ENCODE results near the gene DNMT3A. TPM values are rescaled to one million over a fixed set of nuclear protein-coding genes. Genes with fewer than 3 reads are reported as not detected.

The DNMT3A gene
- total and polyA plus RNA-seq, 4 donors = 33.7 to 52.3 (median 43.0) TPM

GRCh38 chr2:25303633-25304236 lies 38.0 kb downstream of the DNMT3A start:
- H3K27me3 ChIP-seq (ENCODE audit: control insufficient read depth, insufficient read depth, low read length) = no peaks in the 10 kb centered on the region
- peak in 2 of 6 donors; percentile 61 to 64 for DNase-seq (ENCODE audit: low read depth in 4 of 6, low spot score in 6 of 6)
- no peak overlapping the region for H3K27ac ChIP-seq (ENCODE audit: low read depth, low read length)
- H3K36me3 ChIP-seq (ENCODE audit: control insufficient read depth, insufficient read depth, low read length) = peaks cover 72% of the 10 kb centered on the region
- WGBS (ENCODE audit: insufficient coverage) = 46% methylated on average over 15 of the region's 21 CpGs
- peaks cover 70% of the 10 kb centered on the region for H3K4me1 ChIP-seq (ENCODE audit: control insufficient read depth, insufficient read depth, low read length)
- H3K4me3 ChIP-seq (ENCODE audit: low read depth, low read length) = no peak overlapping the region
- H3K9me3 ChIP-seq (ENCODE audit: control insufficient read depth, insufficient read depth, low read length) = no peaks in the 10 kb centered on the region

- Histone ChIP-seq H3K9me3 (ENCODE audit: control insufficient read depth, insufficient read depth, low read length) (no peaks in the 10 kb centered on the region), H3K4me3 (ENCODE audit: low read depth, low read length) (no peak overlapping the region), H3K27ac (ENCODE audit: low read depth, low read length) (no peak overlapping the region), H3K27me3 (ENCODE audit: control insufficient read depth, insufficient read depth, low read length) (no peaks in the 10 kb centered on the region), H3K4me1 (ENCODE audit: control insufficient read depth, insufficient read depth, low read length) (peaks cover 62% of the 10 kb centered on the region), H3K36me3 (ENCODE audit: control insufficient read depth, insufficient read depth, low read length) (peaks cover 72% of the 10 kb centered on the region)
- DNase-seq (ENCODE audit: low read depth in 4 of 6, low spot score in 6 of 6) = peak in 1 of 6 donors; percentile 50
- WGBS (ENCODE audit: insufficient coverage) = 39% methylated on average over 7 of the region's 9 CpGs
These were observed 38.9 kb downstream of the DNMT3A start for GRCh38 chr2:25302758-25303375.

- Histone ChIP-seq H3K27ac (ENCODE audit: low read depth, low read length) (no peak overlapping the region), H3K27me3 (ENCODE audit: control insufficient read depth, insufficient read depth, low read length) (no peaks in the 10 kb centered on the region), H3K36me3 (ENCODE audit: control insufficient read depth, insufficient read depth, low read length) (peaks cover 77% of the 10 kb centered on the region), H3K4me1 (ENCODE audit: control insufficient read depth, insufficient read depth, low read length) (peaks cover 51% of the 10 kb centered on the region), H3K9me3 (ENCODE audit: control insufficient read depth, insufficient read depth, low read length) (no peaks in the 10 kb centered on the region), H3K4me3 (ENCODE audit: low read depth, low read length) (no peak overlapping the region)
- no peak for DNase-seq (ENCODE audit: low read depth in 4 of 6, low spot score in 6 of 6)
- 83% methylated on average over 8 of the region's 8 CpGs for WGBS (ENCODE audit: insufficient coverage)
These were observed 40.0 kb downstream of the DNMT3A start for GRCh38 chr2:25301453-25302352.

- Histone ChIP-seq H3K4me1 (ENCODE audit: control insufficient read depth, insufficient read depth, low read length) (peaks cover 49% of the 10 kb centered on the region), H3K9me3 (ENCODE audit: control insufficient read depth, insufficient read depth, low read length) (no peaks in the 10 kb centered on the region), H3K36me3 (ENCODE audit: control insufficient read depth, insufficient read depth, low read length) (peaks cover 78% of the 10 kb centered on the region), H3K27me3 (ENCODE audit: control insufficient read depth, insufficient read depth, low read length) (no peaks in the 10 kb centered on the region), H3K4me3 (ENCODE audit: low read depth, low read length) (no peak overlapping the region), H3K27ac (ENCODE audit: low read depth, low read length) (no peak overlapping the region)
- 96% methylated on average over 10 of the region's 12 CpGs for WGBS (ENCODE audit: insufficient coverage)
- no peak for DNase-seq (ENCODE audit: low read depth in 4 of 6, low spot score in 6 of 6)
These were observed 41.7 kb downstream of the DNMT3A start for GRCh38 chr2:25300001-25300400.

- DNase-seq (ENCODE audit: low read depth in 4 of 6, low spot score in 6 of 6) = no peak
- Histone ChIP-seq H3K4me1 (ENCODE audit: control insufficient read depth, insufficient read depth, low read length) (peaks cover 51% of the 10 kb centered on the region), H3K36me3 (ENCODE audit: control insufficient read depth, insufficient read depth, low read length) (peaks cover 82% of the 10 kb centered on the region), H3K9me3 (ENCODE audit: control insufficient read depth, insufficient read depth, low read length) (no peaks in the 10 kb centered on the region), H3K4me3 (ENCODE audit: low read depth, low read length) (no peak overlapping the region), H3K27me3 (ENCODE audit: control insufficient read depth, insufficient read depth, low read length) (no peaks in the 10 kb centered on the region), H3K27ac (ENCODE audit: low read depth, low read length) (no peak overlapping the region)
- 86% methylated on average over 3 of the region's 7 CpGs for WGBS (ENCODE audit: insufficient coverage)
These were observed 42.8 kb downstream of the DNMT3A start for GRCh38 chr2:25298776-25299431.

- Histone ChIP-seq H3K27me3 (ENCODE audit: control insufficient read depth, insufficient read depth, low read length) (no peaks in the 10 kb centered on the region), H3K4me3 (ENCODE audit: low read depth, low read length) (no peak overlapping the region), H3K27ac (ENCODE audit: low read depth, low read length) (no peak overlapping the region), H3K9me3 (ENCODE audit: control insufficient read depth, insufficient read depth, low read length) (no peaks in the 10 kb centered on the region), H3K36me3 (ENCODE audit: control insufficient read depth, insufficient read depth, low read length) (peaks cover 81% of the 10 kb centered on the region), H3K4me1 (ENCODE audit: control insufficient read depth, insufficient read depth, low read length) (peaks cover 48% of the 10 kb centered on the region)
- no peak for DNase-seq (ENCODE audit: low read depth in 4 of 6, low spot score in 6 of 6)
- 64% methylated on average over 7 of the region's 7 CpGs for WGBS (ENCODE audit: insufficient coverage)
These were observed 44.0 kb downstream of the DNMT3A start for GRCh38 chr2:25297738-25298137.

- no peaks in the 10 kb centered on the region for H3K9me3 ChIP-seq (ENCODE audit: control insufficient read depth, insufficient read depth, low read length)
- no peaks in the 10 kb centered on the region for H3K27me3 ChIP-seq (ENCODE audit: control insufficient read depth, insufficient read depth, low read length)
- peaks cover 84% of the 10 kb centered on the region for H3K36me3 ChIP-seq (ENCODE audit: control insufficient read depth, insufficient read depth, low read length)
- H3K27ac ChIP-seq (ENCODE audit: low read depth, low read length) = peak overlapping the region; percentile 79
- WGBS (ENCODE audit: insufficient coverage) = 73% methylated on average over 7 of the region's 7 CpGs
- DNase-seq (ENCODE audit: low read depth in 4 of 6, low spot score in 6 of 6) = no peak
- H3K4me3 ChIP-seq (ENCODE audit: low read depth, low read length) = no peak overlapping the region
- H3K4me1 ChIP-seq (ENCODE audit: control insufficient read depth, insufficient read depth, low read length) = peaks cover 49% of the 10 kb centered on the region
These were observed 46.1 kb downstream of the DNMT3A start for GRCh38 chr2:25295621-25296020.

- H3K36me3 ChIP-seq (ENCODE audit: control insufficient read depth, insufficient read depth, low read length) = peaks cover 81% of the 10 kb centered on the region
- no peaks in the 10 kb centered on the region for H3K27me3 ChIP-seq (ENCODE audit: control insufficient read depth, insufficient read depth, low read length)
- peak overlapping the region; percentile 79 for H3K27ac ChIP-seq (ENCODE audit: low read depth, low read length)
- DNase-seq (ENCODE audit: low read depth in 4 of 6, low spot score in 6 of 6) = no peak
- no peak overlapping the region for H3K4me3 ChIP-seq (ENCODE audit: low read depth, low read length)
- WGBS (ENCODE audit: insufficient coverage) = 47% methylated on average over 12 of the region's 16 CpGs
- no peaks in the 10 kb centered on the region for H3K9me3 ChIP-seq (ENCODE audit: control insufficient read depth, insufficient read depth, low read length)
- H3K4me1 ChIP-seq (ENCODE audit: control insufficient read depth, insufficient read depth, low read length) = peaks cover 50% of the 10 kb centered on the region
These were observed 46.9 kb downstream of the DNMT3A start for GRCh38 chr2:25294573-25295462.
